IMR-90 (cell line): ENCODE measurements around the gene STRADA. TPM values are rescaled to one million over a fixed set of nuclear protein-coding genes. Genes with fewer than 3 reads are reported as not detected.

Experiments
- ATAC-seq: fragments of 200-7000 bp; cut with Tn5 transposase; 2 replicates; pipeline ENCODE4 v1.9.1; 2020; ENCODE audit warnings: low read depth, mild to moderate bottlenecking, moderate library complexity
- BruUV-seq: library from RNA; stranded (reverse); fragments of 400-500 nt; replicated peaks from 2 replicates; lab custom pipeline; 2021; lab: Mats Ljungman, UMichigan
- CTCF ChIA-PET: fragments of 300-600 bp; formaldehyde crosslinking; extraction: SDS; loops from one replicate; lab custom pipeline; 2021; ENCODE audit warnings: antibody characterized with exemption; lab: Yijun Ruan, JAX
- POLR2A ChIA-PET: fragments of 300-600 bp; sonication (Branson Sonifier 250); formaldehyde crosslinking; loops from one replicate; lab custom pipeline; 2022; ENCODE audit warnings: antibody characterized with exemption; ENCODE audit not compliant: unreplicated experiment; lab: Charles Lee
- DNase-seq: peaks from one replicate; pipeline ENCODE4 v3.0.0; 2013
- H2AFZ ChIP-seq: replicated peaks from 2 replicates; pipeline ENCODE3; 2013; ENCODE audit warnings: low read length, mild to moderate bottlenecking; ENCODE audit not compliant: poor library complexity
- H2AK5ac ChIP-seq: 2 replicates; pipeline ENCODE4 v1.6.1; 2013; ENCODE audit warnings: low read depth, low read length, inconsistent platforms
- H2AK9ac ChIP-seq: replicated peaks from 2 replicates; pipeline ENCODE3; 2013; ENCODE audit warnings: mild to moderate bottlenecking, low read depth, low read length, moderate library complexity; ENCODE audit not compliant: poor library complexity
- H2BK120ac ChIP-seq: 2 replicates; pipeline ENCODE4 v1.6.1; 2013; ENCODE audit warnings: low read depth, low read length, inconsistent platforms
- H2BK15ac ChIP-seq: 3 replicates; pipeline ENCODE4 v1.6.1; 2013; ENCODE audit warnings: low read depth, low read length, inconsistent platforms
- H2BK20ac ChIP-seq: 2 replicates; pipeline ENCODE4 v1.6.1; 2013; ENCODE audit warnings: low read depth, mild to moderate bottlenecking, inconsistent platforms, low read length, moderate library complexity
- H2BK5ac ChIP-seq: 2 replicates; pipeline ENCODE4 v1.6.1; 2013; ENCODE audit warnings: mild to moderate bottlenecking, low read depth, low read length, inconsistent platforms; ENCODE audit not compliant: poor library complexity, severe bottlenecking
- H3K14ac ChIP-seq: replicated peaks from 2 replicates; pipeline ENCODE4 v1.6.1; 2013; ENCODE audit warnings: low read depth, low read length, inconsistent platforms
- H3K18ac ChIP-seq: 2 replicates; pipeline ENCODE4 v1.6.1; 2013; ENCODE audit warnings: low read depth, low read length, control low read depth
- H3K23ac ChIP-seq: 2 replicates; pipeline ENCODE4 v1.6.1; 2013; ENCODE audit warnings: low read depth, low read length, inconsistent platforms
- H3K27ac ChIP-seq: 2 replicates; pipeline ENCODE4 v1.5.1; 2013; ENCODE audit warnings: mild to moderate bottlenecking, control low read depth, low read length; ENCODE audit not compliant: insufficient read depth
- H3K27me3 ChIP-seq: 2 replicates; pipeline ENCODE4 v1.6.1; 2013; ENCODE audit warnings: low read length; ENCODE audit not compliant: control insufficient read depth, insufficient read depth
- H3K36me3 ChIP-seq: 2 replicates; pipeline ENCODE4 v1.6.1; 2013; ENCODE audit warnings: low read length, mixed read lengths; ENCODE audit not compliant: control insufficient read depth, insufficient read depth
- H3K4ac ChIP-seq: 2 replicates; pipeline ENCODE4 v1.6.1; 2013; ENCODE audit warnings: low read depth, low read length, inconsistent platforms
- H3K4me1 ChIP-seq: 2 replicates; pipeline ENCODE4 v1.6.1; 2013; ENCODE audit warnings: low read length, mixed read lengths; ENCODE audit not compliant: control insufficient read depth, insufficient read depth
- H3K4me2 ChIP-seq: 2 replicates; pipeline ENCODE4 v1.6.1; 2013; ENCODE audit warnings: low read depth, mild to moderate bottlenecking, control low read depth, low read length, moderate library complexity
- H3K4me3 ChIP-seq: 2 replicates; pipeline ENCODE4 v1.5.1; 2013; ENCODE audit warnings: low read depth, mild to moderate bottlenecking, control low read depth, low read length, moderate library complexity; ENCODE audit not compliant: insufficient read depth
- H3K56ac ChIP-seq: 2 replicates; pipeline ENCODE4 v1.6.1; 2013; ENCODE audit warnings: low read length, inconsistent platforms; ENCODE audit not compliant: insufficient read depth; ENCODE audit errors: extremely low read depth
- H3K79me1 ChIP-seq, 2 experiments: 2 replicates each; pipeline ENCODE4 v1.6.1; 2013; ENCODE audit warnings: low read length in 2 of 2, inconsistent platforms in 1 of 2, low read depth in 1 of 2
- H3K9ac ChIP-seq: 2 replicates; pipeline ENCODE4 v1.6.1; 2013; ENCODE audit warnings: low read depth, low read length, control low read depth
- H3K9me1 ChIP-seq: 2 replicates; pipeline ENCODE4 v1.6.1; 2013; ENCODE audit warnings: low read length, inconsistent platforms; ENCODE audit not compliant: insufficient read depth
- H3K9me3 ChIP-seq: 2 replicates; pipeline ENCODE4 v1.6.1; 2013; ENCODE audit warnings: low read length; ENCODE audit not compliant: control insufficient read depth, insufficient read depth
- H4K20me1 ChIP-seq: 2 replicates; pipeline ENCODE4 v1.6.1; 2013; ENCODE audit warnings: low read length, inconsistent platforms; ENCODE audit not compliant: insufficient read depth
- H4K5ac ChIP-seq: 2 replicates; pipeline ENCODE4 v1.6.1; 2013; ENCODE audit warnings: mild to moderate bottlenecking, low read depth, low read length, control low read depth
- H4K8ac ChIP-seq, 2 experiments: 2 replicates each; pipeline ENCODE4 v1.6.1; 2013; ENCODE audit warnings: low read depth in 2 of 2, low read length in 2 of 2, control low read depth in 1 of 2, inconsistent platforms in 1 of 2
- H4K91ac ChIP-seq: 2 replicates; pipeline ENCODE4 v1.6.1; 2013; ENCODE audit warnings: low read depth, low read length, inconsistent platforms; ENCODE audit not compliant: insufficient read depth
- BHLHE40 ChIP-seq: fragments of 150-350 bp; IDR thresholded peaks from 2 replicates; pipeline ENCODE4 v1.6.1; 2016; ENCODE audit warnings: mild to moderate bottlenecking, low read depth, low read length
- CEBPB ChIP-seq: IDR thresholded peaks from 2 replicates; pipeline ENCODE4 v1.6.1; 2012; ENCODE audit warnings: low read depth, low read length, improper control_type of control experiment
- CHD1 ChIP-seq: IDR thresholded peaks from 2 replicates; pipeline ENCODE4 v1.6.1; 2012; ENCODE audit warnings: low read depth, low read length, improper control_type of control experiment
- ELK1 ChIP-seq: fragments of 150-350 bp; IDR thresholded peaks from 2 replicates; pipeline ENCODE4 v1.6.1; 2016; ENCODE audit warnings: low read depth, mild to moderate bottlenecking, low read length, moderate library complexity, borderline replicate concordance
- MAZ ChIP-seq: IDR thresholded peaks from 2 replicates; pipeline ENCODE4 v1.6.1; 2012; ENCODE audit warnings: low read depth, mild to moderate bottlenecking, low read length, improper control_type of control experiment, moderate library complexity, borderline replicate concordance
- MXI1 ChIP-seq: IDR thresholded peaks from 2 replicates; pipeline ENCODE4 v1.6.1; 2012; ENCODE audit warnings: low read depth, mild to moderate bottlenecking, low read length, moderate library complexity, borderline replicate concordance
- POLR2A ChIP-seq: IDR thresholded peaks from 2 replicates; pipeline ENCODE4 v1.6.1; 2012; ENCODE audit warnings: mild to moderate bottlenecking, low read depth, low read length
- RAD21 ChIP-seq: IDR thresholded peaks from 2 replicates; pipeline ENCODE4 v1.6.1; 2012; ENCODE audit warnings: low read length, improper control_type of control experiment
- RCOR1 ChIP-seq: IDR thresholded peaks from 2 replicates; pipeline ENCODE4 v1.6.1; 2012; ENCODE audit warnings: mild to moderate bottlenecking, low read length, improper control_type of control experiment; ENCODE audit not compliant: insufficient replicate concordance
- RFX5 ChIP-seq: IDR thresholded peaks from 2 replicates; pipeline ENCODE4 v1.8.0; 2012; ENCODE audit warnings: low read depth, mild to moderate bottlenecking, low read length, moderate library complexity
- SMC3 ChIP-seq: fragments of 150-350 bp; IDR thresholded peaks from 2 replicates; pipeline ENCODE4 v1.6.1; 2016; ENCODE audit warnings: low read depth, mild to moderate bottlenecking, antibody characterized with exemption, low read length, moderate library complexity
- WGBS, 2 experiments: methylation state at CpG; one replicate each; pipeline versions ENCODE4 v1.1.5 to v1.1.7; 2013; ENCODE audit warnings: missing lambda C conversion rate in 2 of 2; ENCODE audit not compliant: insufficient read length in 1 of 2; ENCODE audit errors: extremely low coverage in 2 of 2; 5-methylcytosine and 5-hydroxymethylcytosine counted together
- dilution Hi-C: fragments of 300-500 bp; cut with HindIII; formaldehyde crosslinking; loops from one replicate; pipeline ENCODE4 v1.14.3; 2018; ENCODE audit warnings: low sequenced_read_pairs; ENCODE audit not compliant: unreplicated experiment
- in situ Hi-C: fragments of 300-500 bp; cut with MboI; formaldehyde crosslinking; loops from 3 replicates; pipeline ENCODE4 v1.14.3; 2019; ENCODE audit warnings: low sequenced_read_pairs, inconsistent platforms, mixed read lengths
- intact Hi-C: fragments of 100-400 bp; cut with micrococcal nuclease; formaldehyde crosslinking; loops from 2 replicates; pipeline ENCODE4 v1.10.0; 2022
- polyA plus RNA-seq, 3 experiments: library from polyadenylated mRNA; depleted of rRNA; stranded (reverse); fragments of >200 nt; gene quantifications; 2 replicates each; pipeline ENCODE4 v1.2.3, GENCODE V29; 2012; ENCODE audit warnings: low replicate concordance in 1 of 3
- total RNA-seq: library from RNA; depleted of rRNA; stranded (reverse); fragments of >200 nt; gene quantifications from 2 replicates; pipeline ENCODE4 v1.2.3, GENCODE V29; 2012
- TF ChIP-seq, protein P1 (sequence below): fragments of 150-350 bp; IDR thresholded peaks from 2 replicates; pipeline ENCODE4 v1.6.1; 2017; ENCODE audit warnings: mild to moderate bottlenecking, antibody characterized with exemption, low read length, low read depth
- TF ChIP-seq, protein P2 (sequence below): conservative IDR thresholded peaks from 2 replicates; pipeline ENCODE4 v1.5.1; 2012; ENCODE audit warnings: mild to moderate bottlenecking, low read depth, low read length, improper control_type of control experiment

Gene STRADA
- total and polyA plus RNA-seq, 2 of the 4 experiments (the other 2 are of a cell fraction): 19.9 to 30.9 TPM

DNA sequence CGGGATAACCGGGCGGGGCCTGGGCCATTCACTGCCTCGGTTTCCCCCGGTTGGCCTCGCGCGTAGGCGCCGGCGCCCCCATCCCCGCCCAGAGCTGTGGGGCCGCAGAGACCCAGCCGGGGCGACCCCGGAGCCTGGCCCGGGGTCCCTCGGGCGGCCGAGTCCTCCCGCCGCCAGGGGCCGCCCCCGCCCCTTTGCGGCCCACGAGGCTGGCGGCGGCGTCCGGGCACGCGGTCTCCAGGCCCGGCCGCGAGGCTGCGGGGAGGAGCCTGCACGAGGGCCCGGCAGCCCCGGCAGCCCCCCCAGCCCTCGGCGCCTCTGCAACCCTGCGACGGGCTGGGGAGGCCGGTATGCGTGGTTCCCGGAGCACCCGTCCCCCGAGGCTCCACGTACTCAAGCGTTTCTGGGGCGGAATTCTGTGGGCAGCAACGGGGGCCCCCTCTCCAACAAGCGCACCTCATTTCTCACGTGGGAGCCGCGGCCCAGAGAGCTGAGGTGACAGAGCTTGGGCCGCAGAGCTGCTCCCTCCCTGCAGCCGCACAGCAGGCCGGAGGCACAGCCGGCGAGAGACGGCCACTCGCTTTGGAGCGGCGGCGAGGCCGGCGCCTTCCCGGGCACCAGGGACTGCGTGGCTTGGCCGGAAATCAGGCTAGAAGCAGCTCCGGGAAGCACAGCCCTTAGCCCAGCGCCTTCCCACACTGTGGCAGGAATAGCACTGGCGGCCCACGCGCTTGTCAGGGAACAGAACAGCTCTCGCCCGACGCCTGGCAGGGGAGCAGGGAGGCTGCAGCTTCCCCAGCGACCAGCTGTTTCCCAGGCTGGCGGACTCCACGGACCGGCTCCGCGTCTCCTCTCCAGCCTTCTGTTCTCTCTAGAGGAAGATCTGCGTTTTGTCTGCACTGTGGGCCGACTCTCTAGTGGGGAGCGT, 40.8 kb downstream of the STRADA start:
- peaks cover 5% of the 10 kb centered on the region for H4K20me1 ChIP-seq
- peak overlapping the region; percentile 51; the same call in 1 of the 2 replicates for H3K27ac ChIP-seq
- peak overlapping the region; percentile 84 for H3K4me3 ChIP-seq
- no peak overlapping the region for H2BK5ac ChIP-seq
- no peak overlapping the region for H3K56ac ChIP-seq
- H3K9ac ChIP-seq: peak overlapping the region; percentile 24
- H3K14ac ChIP-seq: 0 out of 2 replicates have a peak overlapping the region, but pooled peaks have one; percentile 21
- no peak overlapping the region for H2BK20ac ChIP-seq
- ATAC-seq: peak; percentile 3
- H2BK15ac ChIP-seq: no peak overlapping the region
- peak overlapping the region; percentile 97 for H2AK9ac ChIP-seq
- peak overlapping the region; percentile 88; the same call in 1 of the 2 replicates for H4K5ac ChIP-seq
- peak; percentile 29 for DNase-seq
- intact Hi-C loops: no loop called here
- no peak overlapping the region for H2AK5ac ChIP-seq
- H3K79me1 ChIP-seq: peaks cover 0 to 33% of the 10 kb centered on the region in 2 experiments; a peak in 2 of 4 replicates
- peak overlapping the region; percentile 88 for H3K4me2 ChIP-seq
- H3K4ac ChIP-seq: peak overlapping the region; percentile 93
- in situ Hi-C loops: no loop called here
- H3K27me3 ChIP-seq: no peaks in the 10 kb centered on the region
- dilution Hi-C loops: no loop called here
- BruUV-seq: no TSS peak
- no peak overlapping the region for H2BK120ac ChIP-seq
- no peak overlapping the region for H4K91ac ChIP-seq
- no peaks in the 10 kb centered on the region for H3K4me1 ChIP-seq
- peak overlapping the region; percentile 54; the same call in 1 of the 2 replicates for H3K18ac ChIP-seq
- no peak overlapping the region; the same call in 1 of the 2 replicates for H3K23ac ChIP-seq
- H2AFZ ChIP-seq: peak overlapping the region; percentile 94
- POLR2A ChIA-PET: no interaction called here
- H4K8ac ChIP-seq: peak overlapping the region in 1 of 2 experiments; percentile 89; a peak in 3 of 4 replicates
- H3K36me3 ChIP-seq: peaks cover 23% of the 10 kb centered on the region
- no peaks in the 10 kb centered on the region for H3K9me1 ChIP-seq
- no peaks in the 10 kb centered on the region for H3K9me3 ChIP-seq
- WGBS, 2 experiments: 8% methylated on average over 65 of the region's 88 CpGs; no CpG with 5 or more reads in 1 of the 2 experiments
- CTCF ChIA-PET: no interaction called here
- no peak for TF ChIP-seq POLR2A
- TF ChIP-seq MAZ: no peak
- no peak for TF ChIP-seq RAD21
- no peak for TF ChIP-seq RCOR1
- no peak for TF ChIP-seq BHLHE40
- no peak for TF ChIP-seq ELK1
- TF ChIP-seq MXI1: no peak
- TF ChIP-seq RFX5: no peak
- no peak for TF ChIP-seq CHD1
- TF ChIP-seq, protein P1, sequence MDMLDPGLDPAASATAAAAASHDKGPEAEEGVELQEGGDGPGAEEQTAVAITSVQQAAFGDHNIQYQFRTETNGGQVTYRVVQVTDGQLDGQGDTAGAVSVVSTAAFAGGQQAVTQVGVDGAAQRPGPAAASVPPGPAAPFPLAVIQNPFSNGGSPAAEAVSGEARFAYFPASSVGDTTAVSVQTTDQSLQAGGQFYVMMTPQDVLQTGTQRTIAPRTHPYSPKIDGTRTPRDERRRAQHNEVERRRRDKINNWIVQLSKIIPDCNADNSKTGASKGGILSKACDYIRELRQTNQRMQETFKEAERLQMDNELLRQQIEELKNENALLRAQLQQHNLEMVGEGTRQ: no peak
- TF ChIP-seq CEBPB: no peak
- TF ChIP-seq SMC3: no peak
- TF ChIP-seq, protein P2, sequence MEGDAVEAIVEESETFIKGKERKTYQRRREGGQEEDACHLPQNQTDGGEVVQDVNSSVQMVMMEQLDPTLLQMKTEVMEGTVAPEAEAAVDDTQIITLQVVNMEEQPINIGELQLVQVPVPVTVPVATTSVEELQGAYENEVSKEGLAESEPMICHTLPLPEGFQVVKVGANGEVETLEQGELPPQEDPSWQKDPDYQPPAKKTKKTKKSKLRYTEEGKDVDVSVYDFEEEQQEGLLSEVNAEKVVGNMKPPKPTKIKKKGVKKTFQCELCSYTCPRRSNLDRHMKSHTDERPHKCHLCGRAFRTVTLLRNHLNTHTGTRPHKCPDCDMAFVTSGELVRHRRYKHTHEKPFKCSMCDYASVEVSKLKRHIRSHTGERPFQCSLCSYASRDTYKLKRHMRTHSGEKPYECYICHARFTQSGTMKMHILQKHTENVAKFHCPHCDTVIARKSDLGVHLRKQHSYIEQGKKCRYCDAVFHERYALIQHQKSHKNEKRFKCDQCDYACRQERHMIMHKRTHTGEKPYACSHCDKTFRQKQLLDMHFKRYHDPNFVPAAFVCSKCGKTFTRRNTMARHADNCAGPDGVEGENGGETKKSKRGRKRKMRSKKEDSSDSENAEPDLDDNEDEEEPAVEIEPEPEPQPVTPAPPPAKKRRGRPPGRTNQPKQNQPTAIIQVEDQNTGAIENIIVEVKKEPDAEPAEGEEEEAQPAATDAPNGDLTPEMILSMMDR: no peak
